Astrocyte (in vitro differentiated cells and primary cell): Measurements from ENCODE around the gene IMMP2L.

Experiments used
- CTCF ChIP-seq: IDR thresholded peaks from 2 replicates; pipeline ENCODE4 v1.5.1; 2011; ENCODE audit warnings: low read depth, mild to moderate bottlenecking, inconsistent platforms, low read length, moderate library complexity; ENCODE audit not compliant: insufficient read depth
- EZH2 ChIP-seq: IDR thresholded peaks from 2 replicates; pipeline ENCODE4 v1.6.1; 2012; ENCODE audit warnings: mild to moderate bottlenecking, low read length, inconsistent platforms; ENCODE audit not compliant: insufficient read depth

GRCh38 chr7:111477462-111478225, 84.6 kb downstream of the IMMP2L start:
- TF ChIP-seq CTCF (no peak), EZH2 (no peak)
